Activated CD4-positive, alpha-beta T cell treated with anti-CD3 and anti-CD28 coated beads for 24 hours (primary cell): ENCODE measurements around the gene IL16.
"Not testable (repeated sequence)": the region's sequence is repeated elsewhere in the genome, so short reads cannot be mapped to it uniquely, and the experiment has no call there.

Experiments used
- DNase-seq, 2 donors: peaks; one replicate each; pipeline ENCODE4 v3.0.0-alpha.2; 2020; ENCODE audit warnings: low read depth in 2 of 2

Gene IL16

DNA sequence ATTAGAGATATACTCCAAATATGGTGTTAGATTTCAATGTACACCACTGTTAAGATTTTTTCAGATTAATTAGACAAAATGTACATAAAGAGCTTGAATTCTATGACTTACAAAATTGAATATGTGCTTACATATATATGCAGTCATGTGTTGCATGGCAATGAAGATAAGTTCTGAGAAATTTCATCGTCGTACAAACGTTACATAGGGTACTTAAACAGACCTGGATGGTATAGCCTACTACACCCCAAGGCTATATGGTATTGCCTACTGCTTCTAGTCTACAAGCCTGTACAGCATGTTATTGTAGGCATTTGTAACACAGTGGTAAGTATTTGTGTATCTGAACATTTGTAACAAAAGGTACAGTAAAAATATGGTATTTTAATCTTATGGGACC lies 9.3 kb downstream of the IL16 start:
- no peak for DNase-seq

DNA sequence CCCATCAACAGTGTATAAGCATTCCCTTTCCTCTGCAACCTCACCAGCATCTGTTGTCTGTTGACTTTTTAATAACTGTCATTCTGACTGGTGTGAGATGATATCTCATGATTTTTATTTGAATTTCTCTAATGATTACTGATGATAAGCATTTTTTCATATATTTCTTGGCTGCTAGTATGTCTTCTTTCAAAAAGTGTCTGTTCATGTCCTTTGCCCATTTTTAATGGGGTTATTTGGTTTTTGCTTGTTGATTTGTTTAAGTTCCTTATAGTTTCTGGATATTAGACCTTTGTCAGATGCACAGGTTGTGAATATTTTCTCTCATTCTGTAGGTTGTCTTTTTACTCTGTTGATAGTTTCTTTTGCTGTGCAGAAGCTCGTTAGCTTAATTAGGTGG lies 11.3 kb downstream of the IL16 start:
- not testable (repeated sequence) for DNase-seq

- no peak for DNase-seq
Observed at GRCh38 chr15:81209635-81210034, 13.0 kb downstream of the IL16 start.

DNA sequence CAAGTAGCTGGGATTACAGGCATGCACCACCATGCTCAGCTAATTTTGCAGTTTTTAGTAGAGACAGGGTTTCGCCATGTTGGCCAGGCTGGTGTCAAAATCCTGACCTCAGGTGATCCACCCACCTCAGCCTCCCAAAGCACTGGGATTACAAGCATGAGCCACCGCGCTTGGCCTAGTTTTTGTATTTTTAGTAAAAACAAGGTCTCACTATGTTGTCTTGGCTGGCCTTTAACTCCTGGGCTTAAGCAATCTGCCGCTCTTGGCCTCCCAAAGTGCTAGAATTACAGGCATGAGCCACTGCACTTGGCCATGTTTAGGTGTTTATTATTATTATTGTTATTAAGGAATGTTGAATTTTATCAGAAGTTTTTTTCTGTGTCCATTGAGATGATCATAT lies 14.7 kb downstream of the IL16 start:
- DNase-seq: no peak

DNA sequence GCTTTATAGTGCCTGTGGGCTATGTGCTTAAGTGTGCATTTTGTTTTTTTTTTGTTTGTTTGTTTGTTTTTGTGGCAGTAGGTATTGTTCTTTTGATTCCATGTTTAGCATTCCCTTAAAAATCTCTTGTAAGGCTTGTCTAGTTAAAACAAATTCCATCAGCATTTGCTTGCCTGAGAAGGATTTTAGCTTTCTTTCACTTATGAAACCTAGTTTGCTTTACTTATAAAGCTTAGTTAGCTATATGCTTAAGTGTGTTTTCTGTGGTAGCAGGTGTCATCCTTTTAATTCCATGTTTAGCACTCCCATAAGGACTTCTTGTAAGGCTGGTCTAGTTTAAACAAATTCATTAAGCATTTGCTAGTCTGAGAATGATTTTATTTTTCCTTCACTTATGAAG lies 17.3 kb downstream of the IL16 start:
- DNase-seq: no peak

GRCh38 chr15:81215531-81215930 lies 18.9 kb downstream of the IL16 start:
- no peak for DNase-seq

- DNase-seq: no peak
Observed at GRCh38 chr15:81215983-81216382, 19.3 kb downstream of the IL16 start.

- DNase-seq: no peak
Observed at GRCh38 chr15:81216422-81216821, 19.7 kb downstream of the IL16 start.

- no peak for DNase-seq
Observed at GRCh38 chr15:81221449-81221848, 24.8 kb downstream of the IL16 start.

DNA sequence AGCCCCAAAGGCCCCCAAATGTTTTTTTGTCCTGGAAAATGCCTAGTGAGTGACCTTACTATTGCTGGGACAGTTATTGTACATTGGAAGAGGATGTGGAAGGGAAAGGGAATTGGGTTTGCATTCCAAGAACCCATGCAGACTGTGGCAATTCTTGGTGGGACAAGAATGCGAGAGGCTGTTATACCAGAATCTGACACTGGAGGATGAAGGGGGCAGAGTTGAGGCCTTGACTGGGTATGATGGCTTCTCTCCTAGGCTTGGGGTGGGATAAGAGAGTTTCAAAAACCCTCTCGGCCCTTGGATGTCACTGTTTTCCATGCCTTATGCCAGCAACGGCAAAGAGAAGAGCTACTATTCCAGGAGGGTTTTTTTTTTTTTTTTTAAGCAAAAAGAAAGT lies 25.3 kb downstream of the IL16 start:
- DNase-seq: no peak

DNA sequence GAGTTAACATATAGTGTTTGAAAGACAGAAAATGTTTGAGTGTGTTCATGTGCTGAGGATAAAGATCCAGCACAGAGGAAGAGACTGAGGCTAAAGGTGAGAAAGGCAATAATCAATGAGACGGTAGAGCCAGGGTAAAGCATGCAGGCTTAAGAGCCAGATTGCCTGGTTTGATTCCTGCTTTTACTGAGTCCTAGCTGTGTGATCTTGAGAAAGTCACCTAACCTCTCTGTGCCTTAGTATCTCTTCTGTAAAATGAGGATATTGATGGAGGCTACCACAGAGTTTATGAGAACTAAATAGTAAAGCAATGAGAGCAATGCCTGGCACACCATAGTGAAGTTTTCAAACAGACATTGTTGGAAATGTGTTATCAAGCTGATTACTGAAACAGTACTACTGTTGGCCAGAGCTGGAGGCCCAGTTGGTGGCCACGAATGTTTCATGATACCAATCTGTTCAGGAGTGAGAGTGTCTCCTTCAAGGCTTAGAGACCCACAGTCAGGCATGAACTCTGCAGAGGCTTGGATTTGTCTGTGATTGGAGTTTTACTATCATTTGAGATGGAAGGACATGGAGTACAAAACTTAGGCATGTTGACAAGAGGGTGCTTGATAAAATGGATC lies 26.8 kb downstream of the IL16 start:
- DNase-seq: no peak

DNA sequence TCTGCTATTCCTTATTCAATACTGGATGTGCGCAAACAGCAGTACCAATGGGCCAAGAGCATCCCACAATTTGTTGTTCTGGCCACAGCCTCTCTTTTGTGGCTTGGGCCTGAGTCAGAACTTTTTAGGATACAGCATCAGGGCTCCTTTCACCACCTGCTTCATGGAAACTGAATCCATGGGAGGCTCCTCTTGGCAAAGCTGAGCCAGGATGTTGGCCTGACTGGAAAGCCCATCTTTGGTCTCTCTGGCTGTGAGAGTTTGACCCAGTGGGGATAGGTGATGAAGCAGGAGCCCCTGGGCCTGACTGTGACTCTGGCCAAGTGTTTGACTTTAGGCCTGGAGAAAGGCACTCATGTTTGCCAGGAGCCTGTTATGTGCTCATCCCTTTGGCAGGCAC lies 27.6 kb downstream of the IL16 start:
- no peak for DNase-seq

DNA sequence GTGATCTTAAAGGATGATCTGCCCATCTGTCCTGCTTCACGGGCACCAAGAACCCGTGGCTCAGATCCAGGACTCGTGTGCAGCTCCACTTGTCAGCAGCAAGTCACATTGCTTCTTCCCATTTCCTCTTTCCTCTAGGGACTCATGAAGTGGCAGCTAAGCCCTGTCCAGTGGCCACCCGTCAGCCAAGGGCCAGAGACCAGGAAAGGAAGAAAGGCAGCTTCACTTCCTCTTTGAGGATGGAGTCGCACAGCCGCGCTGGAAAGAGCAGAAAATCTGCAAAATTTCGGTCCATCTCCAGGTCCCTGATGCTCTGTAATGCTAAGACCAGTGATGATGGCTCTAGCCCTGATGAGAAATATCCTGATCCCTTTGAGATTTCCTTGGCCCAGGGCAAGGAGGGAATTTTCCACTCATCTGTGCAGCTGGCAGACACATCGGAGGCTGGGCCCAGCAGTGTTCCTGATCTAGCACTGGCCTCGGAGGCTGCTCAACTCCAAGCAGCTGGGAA lies 28.5 kb downstream of the IL16 start:
- DNase-seq: no peak

DNA sequence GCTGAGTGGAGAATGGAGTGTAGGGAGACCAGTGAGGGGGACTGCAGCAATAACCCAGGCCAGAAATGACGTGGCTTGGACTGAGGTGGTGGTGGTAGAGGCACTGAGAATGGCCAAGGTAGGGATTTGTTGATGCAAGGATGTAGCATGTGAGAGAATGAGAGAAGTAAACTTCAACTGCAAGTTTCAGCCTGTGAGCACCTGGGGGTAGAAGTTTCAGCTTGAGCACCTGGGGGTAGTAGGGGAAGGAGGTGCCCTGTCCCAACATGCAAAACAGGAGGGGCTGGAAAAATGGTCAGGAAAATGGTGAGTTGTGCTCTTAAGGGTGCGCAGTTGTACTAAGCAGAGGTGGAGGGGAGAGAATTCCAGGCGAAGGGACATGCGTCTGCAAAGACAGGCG lies 31.0 kb downstream of the IL16 start:
- DNase-seq: no peak

- no peak for DNase-seq
Observed at GRCh38 chr15:81229586-81229985, 32.9 kb downstream of the IL16 start.

- no peak for DNase-seq
Observed at GRCh38 chr15:81235276-81236123, 38.8 kb downstream of the IL16 start.

- DNase-seq: no peak
Observed at GRCh38 chr15:81239190-81239589, 42.5 kb downstream of the IL16 start.

GRCh38 chr15:81242778-81243177 lies 46.1 kb downstream of the IL16 start:
- DNase-seq: no peak

- DNase-seq: no peak
Observed at GRCh38 chr15:81244306-81244705, 47.6 kb downstream of the IL16 start.

DNA sequence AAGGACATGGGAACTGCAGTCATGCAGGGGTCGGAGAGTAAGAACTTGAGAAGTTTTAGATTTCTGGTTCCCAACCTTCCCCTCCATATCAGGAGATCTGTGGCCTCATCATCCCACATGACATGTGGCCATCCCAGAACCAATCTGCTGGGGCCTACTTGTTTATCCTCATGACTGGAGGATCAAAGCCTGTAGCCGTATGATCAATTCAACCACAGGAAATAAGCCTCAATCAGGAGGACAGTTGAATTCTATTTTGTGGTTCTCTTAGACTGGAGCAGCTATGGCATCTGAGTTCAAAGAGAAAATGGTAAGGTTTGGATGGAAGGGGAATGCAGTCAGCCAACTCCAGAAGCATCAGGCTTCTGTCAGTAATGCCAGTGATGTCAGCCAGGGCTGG lies 57.2 kb downstream of the IL16 start:
- DNase-seq: no peak

GRCh38 chr15:81254277-81254915 lies 57.7 kb downstream of the IL16 start:
- no peak for DNase-seq

- no peak for DNase-seq
Observed at GRCh38 chr15:81254916-81255290, 58.2 kb downstream of the IL16 start.
